Ishikawa (cell line): ENCODE results near the gene POLR2B.

Source experiments
- CEBPB ChIP-seq: IDR thresholded peaks from 2 replicates; pipeline ENCODE4 v1.6.1; 2012
- CREB1 ChIP-seq: IDR thresholded peaks from 2 replicates; pipeline ENCODE4 v1.6.1; 2012; ENCODE audit warnings: low read depth
- EGR1 ChIP-seq: IDR thresholded peaks from 2 replicates; pipeline ENCODE4 v1.6.1; 2012
- EP300 ChIP-seq: IDR thresholded peaks from 2 replicates; pipeline ENCODE4 v1.6.1; 2012; ENCODE audit warnings: borderline replicate concordance
- FOXM1 ChIP-seq: IDR thresholded peaks from 2 replicates; pipeline ENCODE4 v1.6.1; 2012; ENCODE audit warnings: low read depth, borderline replicate concordance
- NFIC ChIP-seq: IDR thresholded peaks from 2 replicates; pipeline ENCODE4 v1.6.1; 2012
- RAD21 ChIP-seq: IDR thresholded peaks from 2 replicates; pipeline ENCODE4 v1.6.1; 2012; ENCODE audit warnings: low read depth
- TAF1 ChIP-seq: IDR thresholded peaks from 2 replicates; pipeline ENCODE4 v1.6.1; 2012; ENCODE audit warnings: low read depth, mild to moderate bottlenecking
- TCF12 ChIP-seq: IDR thresholded peaks from 2 replicates; pipeline ENCODE4 v1.6.1; 2012; ENCODE audit warnings: low read depth
- TEAD4 ChIP-seq: IDR thresholded peaks from 2 replicates; pipeline ENCODE4 v1.6.1; 2012
- YY1 ChIP-seq: IDR thresholded peaks from 2 replicates; pipeline ENCODE4 v1.6.1; 2012; ENCODE audit warnings: low read depth
- ZBTB7A ChIP-seq: IDR thresholded peaks from 2 replicates; pipeline ENCODE4 v1.6.1; 2012; ENCODE audit warnings: low read depth
- TF ChIP-seq, protein P1 (sequence below): IDR thresholded peaks from 2 replicates; pipeline ENCODE4 v1.6.1; 2012
- TF ChIP-seq, protein P2 (sequence below): IDR thresholded peaks from 2 replicates; pipeline ENCODE4 v1.6.1; 2012
- TF ChIP-seq, protein P3 (sequence below): IDR thresholded peaks from 2 replicates; pipeline ENCODE4 v1.6.1; 2012; ENCODE audit warnings: low read depth, mild to moderate bottlenecking

Gene POLR2B

DNA sequence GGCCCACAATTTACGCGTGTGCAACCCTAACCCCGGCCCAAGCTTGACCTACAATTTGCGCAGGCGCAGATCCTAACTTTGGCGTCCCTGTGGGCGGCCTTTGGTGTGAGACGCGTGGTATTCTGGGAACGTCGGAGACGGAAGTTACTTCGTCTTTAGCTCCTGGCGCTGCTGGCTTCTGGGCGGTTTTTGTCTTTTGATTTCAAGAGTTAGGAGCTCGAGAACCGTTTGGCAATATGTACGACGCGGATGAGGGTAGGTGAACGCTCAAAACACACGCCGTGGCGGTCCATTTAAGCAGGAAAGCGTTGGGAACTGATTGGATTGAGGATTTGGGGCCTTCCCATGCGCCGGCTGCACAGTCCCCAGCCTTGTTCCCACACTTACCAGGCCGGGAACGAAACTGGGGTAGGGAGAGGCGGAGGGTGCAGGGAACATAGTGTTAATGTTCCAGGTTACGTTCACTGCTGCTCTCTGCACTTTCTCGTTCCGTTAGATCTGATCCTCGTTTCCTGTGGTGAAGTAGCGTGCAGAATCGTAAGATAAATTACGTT lies at the start of gene POLR2B:
POLR2B (plus strand) TSS at position 147 of the 554 bp plus-strand sequence; CDS start at position 237, 90 bp downstream.
- TF ChIP-seq, protein P1, sequence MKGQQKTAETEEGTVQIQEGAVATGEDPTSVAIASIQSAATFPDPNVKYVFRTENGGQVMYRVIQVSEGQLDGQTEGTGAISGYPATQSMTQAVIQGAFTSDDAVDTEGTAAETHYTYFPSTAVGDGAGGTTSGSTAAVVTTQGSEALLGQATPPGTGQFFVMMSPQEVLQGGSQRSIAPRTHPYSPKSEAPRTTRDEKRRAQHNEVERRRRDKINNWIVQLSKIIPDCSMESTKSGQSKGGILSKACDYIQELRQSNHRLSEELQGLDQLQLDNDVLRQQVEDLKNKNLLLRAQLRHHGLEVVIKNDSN: no peak
- TF ChIP-seq EP300 (no peak), CREB1 (peak; percentile 66), NFIC (0 out of 2 replicates have a peak, but pooled peaks have one; percentile 11), RAD21 (no peak), EGR1 (no peak), ZBTB7A (no peak), TEAD4 (no peak), YY1 (no peak), CEBPB (no peak), TCF12 (0 out of 2 replicates have a peak, but pooled peaks have one; percentile 27), FOXM1 (peak; percentile 38; the same call in 1 of the 2 replicates), TAF1 (peak; percentile 75)
- TF ChIP-seq, protein P2, sequence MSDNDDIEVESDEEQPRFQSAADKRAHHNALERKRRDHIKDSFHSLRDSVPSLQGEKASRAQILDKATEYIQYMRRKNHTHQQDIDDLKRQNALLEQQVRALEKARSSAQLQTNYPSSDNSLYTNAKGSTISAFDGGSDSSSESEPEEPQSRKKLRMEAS: peak; percentile 84
- TF ChIP-seq, protein P3, sequence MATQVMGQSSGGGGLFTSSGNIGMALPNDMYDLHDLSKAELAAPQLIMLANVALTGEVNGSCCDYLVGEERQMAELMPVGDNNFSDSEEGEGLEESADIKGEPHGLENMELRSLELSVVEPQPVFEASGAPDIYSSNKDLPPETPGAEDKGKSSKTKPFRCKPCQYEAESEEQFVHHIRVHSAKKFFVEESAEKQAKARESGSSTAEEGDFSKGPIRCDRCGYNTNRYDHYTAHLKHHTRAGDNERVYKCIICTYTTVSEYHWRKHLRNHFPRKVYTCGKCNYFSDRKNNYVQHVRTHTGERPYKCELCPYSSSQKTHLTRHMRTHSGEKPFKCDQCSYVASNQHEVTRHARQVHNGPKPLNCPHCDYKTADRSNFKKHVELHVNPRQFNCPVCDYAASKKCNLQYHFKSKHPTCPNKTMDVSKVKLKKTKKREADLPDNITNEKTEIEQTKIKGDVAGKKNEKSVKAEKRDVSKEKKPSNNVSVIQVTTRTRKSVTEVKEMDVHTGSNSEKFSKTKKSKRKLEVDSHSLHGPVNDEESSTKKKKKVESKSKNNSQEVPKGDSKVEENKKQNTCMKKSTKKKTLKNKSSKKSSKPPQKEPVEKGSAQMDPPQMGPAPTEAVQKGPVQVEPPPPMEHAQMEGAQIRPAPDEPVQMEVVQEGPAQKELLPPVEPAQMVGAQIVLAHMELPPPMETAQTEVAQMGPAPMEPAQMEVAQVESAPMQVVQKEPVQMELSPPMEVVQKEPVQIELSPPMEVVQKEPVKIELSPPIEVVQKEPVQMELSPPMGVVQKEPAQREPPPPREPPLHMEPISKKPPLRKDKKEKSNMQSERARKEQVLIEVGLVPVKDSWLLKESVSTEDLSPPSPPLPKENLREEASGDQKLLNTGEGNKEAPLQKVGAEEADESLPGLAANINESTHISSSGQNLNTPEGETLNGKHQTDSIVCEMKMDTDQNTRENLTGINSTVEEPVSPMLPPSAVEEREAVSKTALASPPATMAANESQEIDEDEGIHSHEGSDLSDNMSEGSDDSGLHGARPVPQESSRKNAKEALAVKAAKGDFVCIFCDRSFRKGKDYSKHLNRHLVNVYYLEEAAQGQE: no peak

DNA sequence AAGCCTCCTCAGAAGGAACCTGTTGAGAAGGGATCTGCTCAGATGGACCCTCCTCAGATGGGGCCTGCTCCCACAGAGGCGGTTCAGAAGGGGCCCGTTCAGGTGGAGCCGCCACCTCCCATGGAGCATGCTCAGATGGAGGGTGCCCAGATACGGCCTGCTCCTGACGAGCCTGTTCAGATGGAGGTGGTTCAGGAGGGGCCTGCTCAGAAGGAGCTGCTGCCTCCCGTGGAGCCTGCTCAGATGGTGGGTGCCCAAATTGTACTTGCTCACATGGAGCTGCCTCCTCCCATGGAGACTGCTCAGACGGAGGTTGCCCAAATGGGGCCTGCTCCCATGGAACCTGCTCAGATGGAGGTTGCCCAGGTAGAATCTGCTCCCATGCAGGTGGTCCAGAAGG lies 48.1 kb upstream of the POLR2B start:
- no peak for TF ChIP-seq ZBTB7A
- TF ChIP-seq, protein P1: no peak
- TF ChIP-seq CEBPB: no peak
- no peak for TF ChIP-seq FOXM1
- no peak for TF ChIP-seq EP300
- TF ChIP-seq TAF1: no peak
- no peak for TF ChIP-seq TEAD4
- TF ChIP-seq, protein P2: no peak
- no peak for TF ChIP-seq TCF12
- no peak for TF ChIP-seq CREB1
- no peak for TF ChIP-seq EGR1
- TF ChIP-seq, protein P3: no peak

DNA sequence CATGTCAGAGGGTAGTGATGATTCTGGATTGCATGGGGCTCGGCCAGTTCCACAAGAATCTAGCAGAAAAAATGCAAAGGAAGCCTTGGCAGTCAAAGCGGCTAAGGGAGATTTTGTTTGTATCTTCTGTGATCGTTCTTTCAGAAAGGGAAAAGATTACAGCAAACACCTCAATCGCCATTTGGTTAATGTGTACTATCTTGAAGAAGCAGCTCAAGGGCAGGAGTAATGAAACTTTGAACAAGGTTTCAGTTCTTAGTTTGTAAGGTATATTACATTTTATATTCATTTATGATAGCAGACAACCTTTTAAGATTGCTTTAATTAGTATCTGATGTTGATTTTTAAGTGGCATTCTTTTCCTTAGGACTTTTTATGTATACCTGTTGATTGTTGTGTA lies 46.8 kb upstream of the POLR2B start:
- TF ChIP-seq TEAD4 (no peak), YY1 (no peak), NFIC (no peak), TCF12 (no peak), EP300 (no peak), TAF1 (no peak), CEBPB (no peak), EGR1 (no peak), ZBTB7A (no peak)
- TF ChIP-seq, protein P3: no peak
- TF ChIP-seq, protein P1: no peak
- TF ChIP-seq, protein P2: no peak

DNA sequence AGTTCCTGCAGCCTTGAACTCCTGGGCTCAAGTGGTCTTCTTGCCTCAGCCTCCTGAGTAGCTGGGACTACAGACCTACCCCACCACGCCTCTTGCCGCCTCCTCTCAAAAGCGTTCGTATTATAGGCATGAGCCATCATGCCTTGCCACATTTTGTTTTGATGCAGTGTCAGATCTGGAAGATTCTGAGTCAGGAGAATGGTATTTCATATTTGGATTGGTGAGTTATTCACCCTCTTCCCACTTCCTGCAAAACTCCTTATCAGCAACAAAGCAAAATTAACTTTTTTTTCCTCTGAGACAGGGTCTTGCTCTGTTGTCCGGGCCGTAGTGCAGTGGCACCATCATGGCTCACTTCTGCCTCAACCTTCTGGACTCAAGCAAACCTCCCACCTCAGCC lies 41.4 kb upstream of the POLR2B start:
- TF ChIP-seq, protein P1: no peak
- TF ChIP-seq EGR1 (no peak), TAF1 (no peak), RAD21 (no peak), TEAD4 (no peak), CEBPB (no peak), ZBTB7A (no peak), CREB1 (no peak), NFIC (no peak), EP300 (no peak), TCF12 (no peak), YY1 (no peak), FOXM1 (no peak)
- TF ChIP-seq, protein P2: no peak
- TF ChIP-seq, protein P3: no peak
